22Rv1 (cell line): ENCODE results near the gene CDK5RAP2.
A peak's percentile ranks its signal among the peaks of the same experiment; 100 is the strongest.

Source experiments
- H3K27ac ChIP-seq: fragments of 450-650 bp; 2 replicates; pipeline ENCODE4 v1.5.1; 2017
- ZFX ChIP-seq: fragments of 450-650 bp; IDR thresholded peaks from 2 replicates; pipeline ENCODE4 v1.6.1; 2017; ENCODE audit warnings: antibody characterized with exemption, borderline replicate concordance
- TF ChIP-seq, protein P1 (sequence below): fragments of 450-650 bp; IDR thresholded peaks from 2 replicates; pipeline ENCODE4 v1.5.1; 2017; ENCODE audit warnings: mild to moderate bottlenecking

CDK5RAP2 gene

DNA sequence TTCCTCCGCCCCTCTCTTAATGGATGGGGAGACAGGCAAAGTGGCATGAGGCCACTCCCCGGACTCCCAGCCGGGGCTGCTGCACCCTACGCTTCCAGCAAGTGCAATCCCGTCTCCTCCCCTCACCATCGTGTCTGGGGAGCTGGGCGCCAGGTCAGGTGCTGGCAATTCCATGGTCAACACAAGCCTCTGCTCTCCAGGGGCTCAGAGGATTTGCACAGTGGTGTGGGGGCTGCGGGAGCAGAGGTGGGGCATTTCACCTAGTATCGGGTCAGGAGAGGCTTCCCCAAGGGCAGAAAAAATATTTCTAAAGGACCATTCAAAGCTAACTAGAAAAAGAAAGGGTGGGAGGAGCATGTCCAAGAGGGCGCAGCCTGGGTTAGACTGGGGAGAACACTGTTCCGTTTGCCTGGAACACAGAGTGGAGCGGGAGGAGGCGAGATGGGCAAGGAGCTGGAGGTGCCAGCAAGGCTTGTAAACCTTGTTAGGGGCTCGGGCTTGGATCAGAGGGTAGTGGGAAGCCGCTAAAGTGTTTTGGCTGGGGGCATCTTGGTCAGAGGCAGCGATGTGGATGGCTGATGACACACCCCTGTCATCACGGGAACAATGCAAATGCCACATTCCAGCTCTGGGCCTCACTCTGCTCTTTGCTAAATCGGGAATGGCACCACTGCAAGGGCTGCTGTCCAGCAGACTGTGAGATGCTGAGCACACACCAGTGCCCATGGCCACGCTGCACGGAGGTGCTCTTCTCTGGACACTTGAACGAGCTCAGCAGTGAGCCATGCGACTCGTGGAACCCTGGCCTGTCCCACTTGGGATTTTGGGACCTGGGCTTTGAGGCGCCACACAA is 191.7 kb downstream of the CDK5RAP2 start:
- TF ChIP-seq ZFX = no peak
- TF ChIP-seq, protein P1, sequence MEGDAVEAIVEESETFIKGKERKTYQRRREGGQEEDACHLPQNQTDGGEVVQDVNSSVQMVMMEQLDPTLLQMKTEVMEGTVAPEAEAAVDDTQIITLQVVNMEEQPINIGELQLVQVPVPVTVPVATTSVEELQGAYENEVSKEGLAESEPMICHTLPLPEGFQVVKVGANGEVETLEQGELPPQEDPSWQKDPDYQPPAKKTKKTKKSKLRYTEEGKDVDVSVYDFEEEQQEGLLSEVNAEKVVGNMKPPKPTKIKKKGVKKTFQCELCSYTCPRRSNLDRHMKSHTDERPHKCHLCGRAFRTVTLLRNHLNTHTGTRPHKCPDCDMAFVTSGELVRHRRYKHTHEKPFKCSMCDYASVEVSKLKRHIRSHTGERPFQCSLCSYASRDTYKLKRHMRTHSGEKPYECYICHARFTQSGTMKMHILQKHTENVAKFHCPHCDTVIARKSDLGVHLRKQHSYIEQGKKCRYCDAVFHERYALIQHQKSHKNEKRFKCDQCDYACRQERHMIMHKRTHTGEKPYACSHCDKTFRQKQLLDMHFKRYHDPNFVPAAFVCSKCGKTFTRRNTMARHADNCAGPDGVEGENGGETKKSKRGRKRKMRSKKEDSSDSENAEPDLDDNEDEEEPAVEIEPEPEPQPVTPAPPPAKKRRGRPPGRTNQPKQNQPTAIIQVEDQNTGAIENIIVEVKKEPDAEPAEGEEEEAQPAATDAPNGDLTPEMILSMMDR = no peak
- peak overlapping the region; percentile 31; the same call in 1 of the 2 replicates for H3K27ac ChIP-seq

DNA sequence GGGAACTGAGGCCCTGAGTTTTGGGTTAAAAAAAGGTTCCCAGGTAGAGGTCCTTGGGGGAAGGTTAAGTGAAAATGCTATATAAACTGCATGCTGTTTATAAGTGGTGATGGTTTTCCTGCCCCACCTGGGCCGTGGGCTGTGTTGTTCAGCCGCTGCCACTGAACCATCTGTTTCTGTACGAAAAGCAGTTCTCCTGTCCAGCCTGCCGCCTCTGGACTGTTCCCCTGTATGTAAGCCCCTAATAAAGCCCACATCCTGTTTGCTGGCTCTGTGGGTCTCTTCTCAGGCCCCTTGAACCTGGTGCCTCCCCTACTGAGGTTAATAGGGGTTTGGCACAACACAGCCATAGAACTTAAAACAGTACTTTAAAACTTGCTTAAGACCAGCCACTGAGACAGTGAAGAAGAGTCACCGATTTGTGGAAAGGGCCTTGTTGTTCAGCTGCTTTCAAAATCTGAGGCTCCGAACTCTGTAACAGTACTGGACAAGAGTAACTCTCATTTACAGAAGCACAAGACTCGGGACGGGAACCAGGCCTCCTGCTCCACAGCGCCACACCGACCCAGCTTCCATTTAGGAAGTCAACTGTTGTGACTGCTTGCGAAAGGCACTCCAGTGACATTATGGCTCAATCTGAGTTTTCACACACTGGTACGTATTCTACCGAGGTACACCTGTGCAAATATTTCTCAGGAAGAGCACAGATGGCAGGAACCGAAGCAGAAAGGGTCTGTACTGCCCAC is 192.5 kb downstream of the CDK5RAP2 start:
- peak overlapping the region; percentile 69 for H3K27ac ChIP-seq
- TF ChIP-seq, protein P1 = no peak
- no peak for TF ChIP-seq ZFX

DNA sequence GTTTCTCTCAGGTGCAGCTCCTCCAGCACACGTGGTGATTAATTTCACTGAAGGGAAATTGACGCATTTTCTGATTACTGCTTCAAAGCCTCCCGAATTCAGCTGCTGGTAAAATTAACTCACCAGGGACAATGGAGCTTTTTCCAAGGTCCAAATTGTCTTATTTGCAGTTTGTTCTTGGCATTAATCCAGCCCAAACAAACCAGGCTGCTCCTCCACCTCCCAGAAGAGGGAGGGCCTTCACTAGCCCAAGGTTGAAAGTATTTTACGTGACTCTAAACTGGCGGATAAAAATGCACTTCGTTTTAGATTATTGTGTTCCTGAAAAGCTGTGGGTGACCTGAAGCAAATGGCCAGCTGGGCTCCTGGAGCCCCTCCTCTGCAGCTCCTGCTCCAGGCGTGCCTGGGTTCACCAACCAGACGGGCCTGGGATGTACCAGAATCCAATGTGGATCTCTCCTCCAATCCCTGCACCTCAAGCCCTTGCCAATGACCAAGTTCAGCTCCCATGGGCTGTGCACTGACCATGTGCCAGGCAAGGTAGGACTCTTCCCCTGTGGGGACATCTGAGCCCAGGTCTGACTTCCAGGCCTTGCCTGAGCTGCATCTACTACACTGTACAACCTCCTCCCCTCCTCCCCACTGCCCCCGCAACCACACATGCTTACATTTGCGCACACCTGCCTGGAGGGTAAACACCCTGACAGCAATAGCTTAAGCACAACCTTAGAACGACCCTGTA is 193.4 kb downstream of the CDK5RAP2 start:
- TF ChIP-seq, protein P1 = no peak
- no peak for TF ChIP-seq ZFX
- peak overlapping the region; percentile 69 for H3K27ac ChIP-seq

DNA sequence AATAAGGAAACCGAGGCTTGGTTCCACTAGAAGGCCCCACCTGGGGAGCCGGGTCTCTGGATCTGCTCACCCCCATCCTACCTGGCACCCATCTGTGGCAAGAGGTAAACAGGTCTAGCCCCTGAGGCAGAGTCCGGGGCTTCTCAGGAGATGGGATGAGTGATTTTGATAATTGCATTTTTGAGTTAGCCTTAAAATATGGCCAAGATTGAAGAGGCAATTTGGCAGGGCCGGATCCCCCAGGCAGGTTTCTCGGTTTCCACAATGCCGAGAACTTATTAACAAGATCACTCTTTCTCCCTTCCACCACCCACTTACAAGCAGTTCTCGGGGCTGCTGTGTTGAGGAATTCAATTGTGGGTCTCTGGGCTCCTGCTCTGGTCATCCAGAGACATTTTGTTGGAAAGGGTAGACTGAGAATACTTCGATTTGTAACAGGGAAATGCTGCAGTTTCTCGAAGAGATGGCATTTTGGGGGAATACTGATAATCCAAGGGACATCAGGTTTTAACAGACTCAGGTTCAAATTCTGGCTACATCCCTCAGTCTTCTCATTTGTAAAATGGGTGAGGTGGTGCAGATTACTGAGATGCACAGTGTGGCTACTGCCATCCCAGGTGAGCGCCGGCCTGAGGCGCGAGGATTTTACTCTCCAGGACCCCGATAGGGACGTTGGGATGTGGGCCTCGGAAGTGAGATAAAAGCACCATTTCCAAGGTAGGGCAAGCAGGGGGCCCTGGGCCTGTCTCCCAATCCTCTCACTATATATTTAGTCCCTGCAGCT is 194.2 kb downstream of the CDK5RAP2 start:
- H3K27ac ChIP-seq = peak overlapping the region; percentile 69
- TF ChIP-seq, protein P1 = no peak
- no peak for TF ChIP-seq ZFX

DNA sequence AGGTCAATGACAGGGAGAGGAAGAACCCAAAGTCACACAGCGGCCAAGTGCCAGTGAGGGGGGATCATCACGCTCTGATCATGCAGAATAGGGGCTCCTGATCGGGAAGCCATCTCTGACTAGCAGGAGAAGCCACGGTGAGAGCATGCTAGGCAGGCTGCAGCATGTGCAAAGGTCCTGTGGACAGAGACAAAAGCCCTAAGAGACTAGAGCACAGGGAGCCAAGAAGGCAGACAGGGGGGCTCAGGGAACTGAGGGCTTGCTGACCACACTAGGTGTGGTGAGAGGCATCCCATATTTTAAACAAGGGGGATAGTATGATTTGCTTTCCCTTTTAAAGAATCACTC is 195.1 kb downstream of the CDK5RAP2 start:
- no peak for TF ChIP-seq ZFX
- TF ChIP-seq, protein P1 = no peak
- peak overlapping the region; percentile 41 for H3K27ac ChIP-seq

DNA sequence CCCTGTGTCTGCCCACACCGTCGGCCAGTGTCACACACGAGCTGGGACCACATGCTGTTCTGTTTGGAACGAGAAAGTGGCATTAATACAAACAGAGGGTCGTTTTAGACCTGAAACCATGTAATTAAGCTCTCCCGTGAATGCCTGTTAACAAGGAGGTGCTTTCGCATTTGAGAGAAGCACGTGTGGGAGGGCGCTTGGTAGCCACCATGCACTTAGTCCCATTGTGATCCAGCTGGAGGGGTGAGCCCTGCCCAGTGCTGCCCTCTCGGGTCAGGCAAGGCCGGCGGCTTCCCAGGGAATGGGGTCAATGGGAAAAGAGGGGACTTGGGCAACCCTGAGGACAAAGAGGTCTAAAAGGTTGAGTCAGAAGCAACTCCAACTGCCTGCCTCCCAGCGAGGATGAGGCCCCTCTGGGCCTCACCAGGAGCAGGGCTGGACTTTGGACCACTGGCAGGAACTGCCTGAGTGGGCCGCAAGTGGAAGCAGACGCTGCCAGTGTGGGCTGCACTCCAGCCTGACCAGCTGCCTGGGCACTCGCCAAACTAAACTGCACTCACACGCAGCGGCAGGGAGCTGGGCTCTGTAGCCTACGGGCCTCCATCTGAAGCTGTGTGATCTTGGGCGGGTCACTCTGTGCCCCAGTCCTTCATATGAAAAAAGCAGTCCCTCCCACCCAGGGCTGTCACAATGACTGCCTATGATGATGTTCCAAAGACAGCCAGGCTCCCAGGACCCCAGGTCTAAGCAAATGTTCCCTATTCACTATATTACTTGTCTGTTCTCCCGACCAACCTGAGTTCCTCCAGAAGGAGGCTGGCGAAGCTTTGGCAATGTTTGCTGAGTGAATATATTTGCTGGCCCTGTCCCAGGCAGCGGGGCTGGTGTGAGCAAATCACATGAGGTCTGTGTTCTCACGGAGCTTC is 195.7 kb downstream of the CDK5RAP2 start:
- peak overlapping the region; percentile 41 for H3K27ac ChIP-seq
- no peak for TF ChIP-seq ZFX
- TF ChIP-seq, protein P1 = no peak
